Measurements from ENCODE around the gene SORCS2.

DNA sequence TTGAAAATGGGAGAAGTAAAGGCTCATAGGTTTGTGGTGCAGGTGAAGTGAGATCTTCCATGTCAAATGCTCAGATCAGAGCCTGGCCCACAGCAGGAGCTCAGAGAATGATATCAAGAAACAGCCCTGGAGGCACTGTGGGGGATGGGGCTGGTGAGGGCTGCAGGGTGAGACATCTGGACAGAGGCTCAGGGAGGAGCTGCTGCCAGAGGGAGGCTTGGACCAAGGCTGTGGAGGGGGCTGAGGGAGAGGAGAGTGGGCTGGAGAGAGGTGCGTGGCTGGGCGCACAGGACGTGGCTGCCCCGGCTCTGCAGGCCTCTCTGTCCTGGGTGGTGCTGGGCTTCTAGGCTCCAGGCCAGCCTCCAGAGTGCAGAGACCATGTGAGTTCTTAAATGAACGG lies 5.6 kb downstream of the SORCS2 start:
- TF ChIP-seq, protein P1, sequence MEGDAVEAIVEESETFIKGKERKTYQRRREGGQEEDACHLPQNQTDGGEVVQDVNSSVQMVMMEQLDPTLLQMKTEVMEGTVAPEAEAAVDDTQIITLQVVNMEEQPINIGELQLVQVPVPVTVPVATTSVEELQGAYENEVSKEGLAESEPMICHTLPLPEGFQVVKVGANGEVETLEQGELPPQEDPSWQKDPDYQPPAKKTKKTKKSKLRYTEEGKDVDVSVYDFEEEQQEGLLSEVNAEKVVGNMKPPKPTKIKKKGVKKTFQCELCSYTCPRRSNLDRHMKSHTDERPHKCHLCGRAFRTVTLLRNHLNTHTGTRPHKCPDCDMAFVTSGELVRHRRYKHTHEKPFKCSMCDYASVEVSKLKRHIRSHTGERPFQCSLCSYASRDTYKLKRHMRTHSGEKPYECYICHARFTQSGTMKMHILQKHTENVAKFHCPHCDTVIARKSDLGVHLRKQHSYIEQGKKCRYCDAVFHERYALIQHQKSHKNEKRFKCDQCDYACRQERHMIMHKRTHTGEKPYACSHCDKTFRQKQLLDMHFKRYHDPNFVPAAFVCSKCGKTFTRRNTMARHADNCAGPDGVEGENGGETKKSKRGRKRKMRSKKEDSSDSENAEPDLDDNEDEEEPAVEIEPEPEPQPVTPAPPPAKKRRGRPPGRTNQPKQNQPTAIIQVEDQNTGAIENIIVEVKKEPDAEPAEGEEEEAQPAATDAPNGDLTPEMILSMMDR (IDR thresholded peaks at IDR 0.05): no peak
- TF ChIP-seq POLR2A (IDR thresholded peaks at IDR 0.05): no peak

Measured in right lobe of liver (tissue), 4 donors.